Esophagus mucosa (tissue), 1 donor: ENCODE data around the gene PADI4. TPM values are rescaled to one million over a fixed set of nuclear protein-coding genes. Genes with fewer than 3 reads are reported as not detected.
A peak's percentile ranks its signal among the peaks of the same experiment; 100 is the strongest.
"Not testable (repeated sequence)": the region's sequence is repeated elsewhere in the genome, so short reads cannot be mapped to it uniquely, and the experiment has no call there.

Source experiments
- ATAC-seq: fragments of 200-7000 bp; cut with Tn5 transposase; one replicate; pipeline ENCODE4 v1.9.1; 2020
- total RNA-seq: library from RNA; stranded (reverse); gene quantifications from one replicate; pipeline ENCODE4 v1.2.4, GENCODE V29; 2023
- donor health status: DM: yes; HTN: yes; CAD: no.

The PADI4 gene
- total RNA-seq, 1 donor from 2014 or later = not detected

GRCh38 chr1:17400725-17401341 is 92.8 kb downstream of the PADI4 start:
- ATAC-seq = no peak

GRCh38 chr1:17401841-17402240 is 93.8 kb downstream of the PADI4 start:
- no peak for ATAC-seq

- ATAC-seq = peak; percentile 69
These were observed 95.1 kb downstream of the PADI4 start for GRCh38 chr1:17403081-17403480.

- ATAC-seq = no peak
These were observed 96.2 kb downstream of the PADI4 start for GRCh38 chr1:17404034-17404684.

GRCh38 chr1:17404820-17405219 is 96.8 kb downstream of the PADI4 start:
- ATAC-seq = no peak

GRCh38 chr1:17405898-17406759 is 98.1 kb downstream of the PADI4 start:
- ATAC-seq = peak; percentile 71

- ATAC-seq = not testable (repeated sequence)
These were observed 98.9 kb downstream of the PADI4 start for GRCh38 chr1:17406760-17407475.

GRCh38 chr1:17407786-17408514 is 100.0 kb downstream of the PADI4 start:
- ATAC-seq = not testable (repeated sequence)

- no peak for ATAC-seq
These were observed 101.4 kb downstream of the PADI4 start for GRCh38 chr1:17409391-17409811.

GRCh38 chr1:17412093-17412870 is 104.3 kb downstream of the PADI4 start:
- ATAC-seq = peak; percentile 73

Other genes with a start within 250 kb of the PADI4 start
- 0.92 TPM for gene PADI2, start 188.7 kb upstream of the PADI4 start, total RNA-seq
- gene PADI1, start 103.1 kb upstream of the PADI4 start, total RNA-seq = 40.0 TPM
- 3.3 TPM for gene PADI3, start 59.1 kb upstream of the PADI4 start, total RNA-seq
- not detected for gene PADI6, start 64.0 kb downstream of the PADI4 start, total RNA-seq
- gene RCC2, start 131.5 kb downstream of the PADI4 start, total RNA-seq = 73.5 TPM
- gene ARHGEF10L, start 231.5 kb downstream of the PADI4 start, total RNA-seq = 28.3 TPM